Osteoblast (primary cell): ENCODE data around the gene HMG20B. TPM values are rescaled to one million over a fixed set of nuclear protein-coding genes. Genes with fewer than 3 reads are reported as not detected.

Experiments used
- DNase-seq: peaks from one replicate; pipeline ENCODE4 v3.0.0; 2011; ENCODE audit warnings: low spot score, mixed read lengths; ENCODE audit not compliant: insufficient read length; ENCODE audit errors: missing footprints
- H2AFZ ChIP-seq: 2 replicates; pipeline ENCODE4 v1.6.0; 2011; ENCODE audit warnings: mild to moderate bottlenecking, low read length
- H3K27ac ChIP-seq: 2 replicates; pipeline ENCODE4 v1.5.1; 2011; ENCODE audit warnings: mild to moderate bottlenecking, low read depth, low read length, moderate library complexity
- H3K27me3 ChIP-seq: 2 replicates; pipeline ENCODE4 v1.6.0; 2012; ENCODE audit warnings: mild to moderate bottlenecking, control low read depth, inconsistent platforms, low read length, moderate library complexity; ENCODE audit not compliant: insufficient read depth
- H3K36me3 ChIP-seq: 2 replicates; pipeline ENCODE4 v1.5.1; 2011; ENCODE audit warnings: mild to moderate bottlenecking, low read length, control low read depth, moderate library complexity; ENCODE audit not compliant: insufficient read depth
- H3K4me1 ChIP-seq: 2 replicates; pipeline ENCODE4 v1.5.1; 2011; ENCODE audit warnings: mild to moderate bottlenecking, low read length, control low read depth, moderate library complexity; ENCODE audit not compliant: insufficient read depth
- H3K4me2 ChIP-seq: 2 replicates; pipeline ENCODE4 v1.6.0; 2011; ENCODE audit warnings: mild to moderate bottlenecking, low read length; ENCODE audit not compliant: insufficient read depth
- H3K4me3 ChIP-seq: fragments of 200-600 bp; sonication (generic); 3 replicates; pipeline ENCODE4 v1.5.1; 2012; ENCODE audit warnings: mild to moderate bottlenecking, low read length, inconsistent platforms; ENCODE audit not compliant: insufficient read depth
- H3K79me2 ChIP-seq: 2 replicates; pipeline ENCODE4 v1.6.0; 2012; ENCODE audit warnings: mild to moderate bottlenecking, low read length, control low read depth, inconsistent platforms; ENCODE audit not compliant: insufficient read depth
- H3K9me3 ChIP-seq: 2 replicates; pipeline ENCODE4 v1.5.1; 2011; ENCODE audit warnings: low read depth, low read length, control low read depth
- H4K20me1 ChIP-seq: 2 replicates; pipeline ENCODE4 v1.6.0; 2012; ENCODE audit warnings: mild to moderate bottlenecking, low read length, control low read depth; ENCODE audit not compliant: insufficient read depth
- CTCF ChIP-seq: IDR thresholded peaks from 2 replicates; pipeline ENCODE4 v1.5.1; 2011; ENCODE audit warnings: mild to moderate bottlenecking, low read depth, low read length, moderate library complexity; ENCODE audit errors: extremely low read depth
- total RNA-seq: library from RNA; depleted of rRNA; stranded (reverse); fragments of >200 nt; gene quantifications from 2 replicates; pipeline ENCODE4 v1.2.3, GENCODE V29; 2012

Gene HMG20B
- total RNA-seq, 1 donor = 65.9 TPM

GRCh38 chr19:3615524-3616135 is 42.9 kb downstream of the HMG20B start:
- Histone ChIP-seq H3K27me3 (no peaks in the 10 kb centered on the region), H3K4me1 (no peaks in the 10 kb centered on the region), H4K20me1 (peaks cover 7% of the 10 kb centered on the region), H3K27ac (no peak overlapping the region), H2AFZ (no peak overlapping the region), H3K79me2 (no peaks in the 10 kb centered on the region), H3K4me3 (no peak overlapping the region), H3K4me2 (no peak overlapping the region), H3K9me3 (no peaks in the 10 kb centered on the region), H3K36me3 (peaks cover 12% of the 10 kb centered on the region)
- no peak for TF ChIP-seq CTCF
- no peak for DNase-seq

GRCh38 chr19:3617463-3617862 is 44.7 kb downstream of the HMG20B start:
- Histone ChIP-seq H3K4me1 (no peaks in the 10 kb centered on the region), H2AFZ (no peak overlapping the region), H3K9me3 (no peaks in the 10 kb centered on the region), H3K79me2 (no peaks in the 10 kb centered on the region), H3K4me3 (no peak overlapping the region), H4K20me1 (peaks cover 7% of the 10 kb centered on the region), H3K36me3 (peaks cover 4% of the 10 kb centered on the region), H3K27me3 (no peaks in the 10 kb centered on the region), H3K4me2 (no peak overlapping the region), H3K27ac (no peak overlapping the region)
- TF ChIP-seq CTCF = no peak
- no peak for DNase-seq

GRCh38 chr19:3618144-3618810 is 45.5 kb downstream of the HMG20B start:
- peak; percentile 99 for DNase-seq
- no peak overlapping the region for H3K4me3 ChIP-seq
- peaks cover 7% of the 10 kb centered on the region for H4K20me1 ChIP-seq
- no peaks in the 10 kb centered on the region for H3K9me3 ChIP-seq
- peaks cover 5% of the 10 kb centered on the region for H3K36me3 ChIP-seq
- no peaks in the 10 kb centered on the region for H3K4me1 ChIP-seq
- H3K27me3 ChIP-seq = no peaks in the 10 kb centered on the region
- H3K27ac ChIP-seq = no peak overlapping the region
- H2AFZ ChIP-seq = no peak overlapping the region
- H3K4me2 ChIP-seq = peak overlapping the region; percentile 48
- TF ChIP-seq CTCF = peak; percentile 76
- no peaks in the 10 kb centered on the region for H3K79me2 ChIP-seq

- no peak overlapping the region for H3K4me2 ChIP-seq
- H3K36me3 ChIP-seq = peaks cover 5% of the 10 kb centered on the region
Observed at GRCh38 chr19:3618811-3619630, 46.3 kb downstream of the HMG20B start.

More at GRCh38 chr19:3618811-3619630, 46.3 kb downstream of the HMG20B start:
- H3K27ac ChIP-seq = no peak overlapping the region
- TF ChIP-seq CTCF = no peak
- DNase-seq = no peak
- H3K4me3 ChIP-seq = no peak overlapping the region
- H2AFZ ChIP-seq = no peak overlapping the region
- no peaks in the 10 kb centered on the region for H3K9me3 ChIP-seq
- no peaks in the 10 kb centered on the region for H3K27me3 ChIP-seq
- peaks cover 7% of the 10 kb centered on the region for H3K79me2 ChIP-seq
- peaks cover 7% of the 10 kb centered on the region for H4K20me1 ChIP-seq
- no peaks in the 10 kb centered on the region for H3K4me1 ChIP-seq
